Measurements from ENCODE around the gene ADGRB2.
A peak's percentile ranks its signal among the peaks of the same experiment; 100 is the strongest.

ADGRB2 gene

DNA sequence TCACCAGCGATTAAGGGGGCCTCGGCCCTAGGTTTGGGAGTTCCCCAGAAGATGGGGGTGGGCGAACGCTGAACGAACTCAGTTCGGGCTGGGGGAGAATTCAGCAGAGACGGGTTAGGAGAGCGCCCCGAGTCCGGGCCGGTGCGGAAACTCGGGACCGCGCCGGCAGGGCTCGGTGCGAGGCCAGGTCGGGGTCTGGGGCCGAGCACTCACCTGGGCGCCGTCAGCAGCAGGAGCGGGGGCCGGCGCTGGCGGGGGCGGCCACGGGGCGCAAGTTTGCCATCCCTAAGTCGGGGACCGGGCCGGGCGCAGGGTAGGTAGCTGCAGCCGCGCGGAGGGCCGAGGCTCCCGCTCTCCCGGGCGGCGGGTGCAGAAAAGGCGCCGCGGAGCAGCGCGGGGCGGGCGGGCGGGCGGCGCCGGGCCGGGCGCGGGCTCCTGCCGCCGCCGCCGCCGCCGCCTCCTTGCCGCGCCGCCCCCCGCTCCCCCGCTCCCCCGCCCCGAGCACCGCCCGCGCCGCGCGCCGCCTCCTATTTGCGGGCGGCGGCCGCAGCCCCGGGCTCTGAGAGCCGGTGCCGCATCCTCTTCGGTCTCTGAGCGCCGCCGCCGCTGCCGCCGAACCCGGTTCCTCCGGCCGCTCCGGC lies 349 bp downstream of the ADGRB2 start:
- DNase-seq = no peak

DNA sequence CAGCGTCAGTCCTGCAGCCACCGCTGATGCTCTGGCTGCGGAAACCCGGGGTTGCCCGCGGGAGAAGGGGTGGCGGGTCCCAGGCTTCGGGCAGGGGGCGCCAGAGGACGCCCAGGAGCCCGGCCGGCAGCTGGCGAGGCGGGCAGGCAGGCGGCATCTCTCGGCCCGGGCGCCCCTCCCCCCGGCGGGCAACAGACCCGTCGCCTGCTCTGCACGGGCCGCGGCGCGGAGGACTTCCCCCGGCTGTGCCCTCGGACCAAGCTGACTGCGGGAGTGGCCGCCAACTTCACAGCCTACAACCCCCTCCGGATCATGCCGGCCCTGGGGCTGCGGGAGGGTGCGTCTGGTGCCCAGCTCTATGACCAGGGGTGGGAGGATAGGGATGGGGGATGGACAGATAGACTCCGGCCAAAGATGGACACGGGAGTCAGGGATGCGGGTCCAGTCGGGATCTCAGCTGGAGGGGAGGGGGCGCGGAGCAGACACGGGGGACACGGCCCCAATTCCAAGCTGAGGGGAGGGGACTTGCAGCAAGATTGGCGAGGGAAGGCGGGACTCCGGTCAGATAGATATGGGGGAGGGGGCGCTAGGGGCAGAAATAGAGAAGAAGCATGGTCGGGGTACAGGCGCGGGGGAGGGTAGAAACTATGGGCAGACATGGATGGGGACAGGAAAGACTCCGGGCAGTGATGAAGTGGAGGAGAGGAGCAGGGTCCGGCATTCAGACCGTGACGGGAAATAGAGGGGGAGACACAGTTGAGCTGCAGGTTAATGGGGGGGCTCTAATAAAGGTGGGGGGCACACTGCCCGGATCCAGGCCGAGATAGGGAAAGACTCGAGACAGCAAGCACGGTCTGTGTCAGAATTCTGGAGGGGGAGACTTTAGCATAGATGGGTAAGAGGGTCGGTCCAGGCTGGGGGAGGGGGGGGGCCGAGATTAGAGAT lies 1.1 kb downstream of the ADGRB2 start:
- DNase-seq = peak; percentile 45

DNA sequence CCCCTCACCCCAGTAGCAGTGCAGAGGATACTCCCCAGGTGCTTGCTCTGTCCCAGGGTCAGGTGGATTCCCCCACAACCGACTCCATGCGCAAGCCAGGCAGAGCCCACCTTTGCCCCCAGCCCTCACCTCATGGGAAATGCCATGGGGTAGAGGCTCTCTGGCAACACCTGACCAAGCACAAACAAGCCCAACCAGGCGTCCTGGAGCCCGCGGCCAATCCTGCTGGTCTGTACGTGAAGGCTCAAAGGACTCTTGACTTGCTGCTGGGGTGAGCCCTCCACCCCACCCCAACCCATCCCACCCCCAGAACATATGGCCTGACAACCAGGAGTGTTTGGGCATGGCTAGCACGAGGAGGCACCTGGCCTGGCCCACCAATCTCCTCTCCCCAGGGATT lies 1.8 kb downstream of the ADGRB2 start:
- DNase-seq = no peak

DNA sequence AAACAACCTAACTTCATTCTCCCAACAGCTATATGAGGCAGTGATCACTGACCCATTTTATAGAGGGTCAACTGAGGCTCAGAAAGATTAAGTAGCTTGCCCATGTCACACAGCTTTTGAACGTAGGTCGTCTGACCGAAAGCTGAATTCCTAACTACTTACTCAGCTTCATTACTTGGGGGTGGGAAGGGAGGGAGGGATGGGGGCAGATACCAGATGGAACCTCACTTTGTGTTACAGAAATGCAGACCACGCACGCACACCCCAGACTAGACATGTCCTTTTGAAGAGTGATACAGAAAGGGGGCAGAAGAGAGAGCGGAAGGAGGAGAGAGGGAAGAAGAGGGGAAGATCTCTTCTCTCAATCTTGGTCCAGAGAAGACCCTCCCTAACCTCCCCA lies 2.3 kb downstream of the ADGRB2 start:
- DNase-seq = no peak

DNA sequence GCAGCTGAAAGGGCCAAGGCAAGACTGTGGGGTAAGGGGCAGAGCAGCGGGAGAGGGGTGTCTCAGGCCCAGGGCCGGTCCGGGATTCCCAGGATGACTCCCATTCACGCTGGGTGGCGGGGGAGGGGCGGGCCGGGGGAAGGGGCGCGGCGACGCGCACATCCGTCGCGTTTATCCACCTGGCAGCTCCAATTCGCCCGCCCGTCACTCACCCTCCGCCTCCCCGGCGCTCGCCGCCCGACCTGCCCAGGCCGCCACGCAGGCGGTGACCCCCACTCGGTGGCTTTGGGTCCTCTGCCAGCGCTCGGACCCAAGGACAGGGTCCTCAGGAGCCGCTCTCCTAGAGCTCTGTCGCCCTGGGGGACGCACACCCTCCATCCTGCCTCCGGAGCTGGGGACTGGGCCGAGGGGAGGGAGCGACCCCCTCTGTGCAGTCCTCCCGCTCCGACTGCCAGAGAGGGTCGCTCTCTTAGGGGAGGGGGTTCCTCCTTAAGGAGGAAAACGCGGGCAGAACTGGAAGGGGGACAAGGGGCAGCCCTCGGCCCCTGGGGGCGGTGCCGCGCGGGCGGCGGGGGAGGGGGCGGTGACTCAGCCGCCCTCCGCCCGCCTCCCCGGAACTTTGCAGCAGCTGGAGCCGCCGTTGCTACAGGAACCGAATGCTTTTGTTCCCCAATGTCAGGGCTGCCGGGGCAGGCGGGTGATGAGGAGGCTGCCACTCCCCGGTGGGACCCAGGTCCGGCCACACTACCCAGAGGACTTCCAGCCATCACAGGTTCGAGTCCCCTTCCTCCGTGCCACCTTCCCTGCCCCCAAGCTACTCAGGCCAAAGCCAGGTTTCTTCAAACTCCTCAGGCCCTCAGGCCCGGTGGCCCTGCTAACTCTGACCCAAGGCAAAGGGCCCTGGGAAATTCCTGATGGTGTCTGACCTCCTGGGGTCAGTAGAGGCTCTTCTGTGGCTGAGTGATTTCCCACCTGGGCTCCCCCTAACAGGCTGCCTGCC lies 3.4 kb downstream of the ADGRB2 start:
- DNase-seq = no peak

DNA sequence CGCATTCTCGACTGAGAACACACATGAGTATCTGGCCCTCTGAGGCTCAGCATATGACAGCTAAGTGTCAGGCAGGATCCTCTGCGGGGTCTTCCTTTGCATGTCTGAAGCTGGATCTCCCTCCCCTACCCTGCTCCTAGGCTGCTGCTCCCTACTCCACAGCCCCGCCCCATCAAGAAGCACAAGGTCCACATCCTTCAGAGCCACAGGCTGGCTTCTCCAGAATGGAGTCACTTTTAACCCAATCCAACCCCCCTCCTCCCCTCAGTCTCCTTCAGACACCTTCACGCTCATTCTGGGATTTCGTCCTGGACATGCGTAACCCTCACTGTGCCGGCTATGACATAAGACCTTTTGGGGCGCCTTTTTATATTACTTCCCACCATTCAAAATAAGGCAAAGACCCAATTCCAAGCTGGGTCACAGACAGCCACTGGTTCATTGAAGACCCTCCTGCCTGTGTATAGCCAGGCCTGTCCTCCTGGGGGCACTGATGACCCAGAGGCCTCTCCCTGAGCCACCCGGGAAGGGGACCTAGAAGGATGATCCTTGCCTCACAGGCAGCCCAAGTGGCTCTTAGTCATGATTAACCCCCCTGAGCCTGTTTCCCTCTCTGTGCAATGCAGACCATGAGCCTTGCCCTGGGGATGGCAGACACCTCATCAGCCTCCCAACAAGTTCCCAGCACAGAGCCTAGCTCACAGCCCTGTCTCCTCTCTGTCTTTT lies 4.7 kb downstream of the ADGRB2 start:
- no peak for DNase-seq

DNA sequence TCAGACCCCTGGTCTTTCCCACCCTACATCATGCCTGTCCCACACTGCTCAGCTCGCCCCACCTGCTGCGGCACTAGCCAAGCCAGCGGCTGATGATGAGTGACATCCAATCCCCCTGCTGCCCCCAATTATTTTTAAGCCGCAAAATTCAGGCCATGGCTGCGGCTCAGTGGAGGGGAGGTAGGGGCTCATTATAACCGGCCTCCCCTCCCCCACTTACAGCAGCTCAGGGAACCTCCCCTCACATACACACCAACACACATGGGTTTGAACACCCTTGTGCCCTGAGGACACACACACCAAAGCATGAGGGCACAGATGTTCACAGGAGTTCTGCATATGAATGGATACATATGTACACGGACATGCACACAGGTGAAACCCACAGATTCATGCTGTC lies 5.3 kb downstream of the ADGRB2 start:
- DNase-seq = no peak

DNA sequence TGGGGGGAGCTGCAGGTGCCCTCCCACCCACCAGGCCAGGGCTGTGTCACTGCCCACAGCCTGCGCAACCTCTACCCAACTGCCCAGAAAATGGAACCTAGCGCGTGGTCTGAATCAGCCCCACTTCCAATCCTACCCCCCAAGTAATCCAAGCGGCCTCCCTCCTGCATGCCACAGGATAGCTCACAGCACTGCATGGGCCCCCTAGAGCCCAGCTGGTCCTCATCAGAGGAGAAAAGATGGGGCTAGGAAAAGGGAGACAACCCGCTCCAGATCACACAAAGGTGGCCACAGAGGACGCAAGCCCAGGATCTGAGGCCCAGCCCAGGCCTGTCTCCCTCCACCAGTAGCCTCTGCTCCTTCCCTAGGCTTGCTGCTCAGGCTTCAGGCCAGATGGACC lies 6.2 kb downstream of the ADGRB2 start:
- DNase-seq = no peak

DNA sequence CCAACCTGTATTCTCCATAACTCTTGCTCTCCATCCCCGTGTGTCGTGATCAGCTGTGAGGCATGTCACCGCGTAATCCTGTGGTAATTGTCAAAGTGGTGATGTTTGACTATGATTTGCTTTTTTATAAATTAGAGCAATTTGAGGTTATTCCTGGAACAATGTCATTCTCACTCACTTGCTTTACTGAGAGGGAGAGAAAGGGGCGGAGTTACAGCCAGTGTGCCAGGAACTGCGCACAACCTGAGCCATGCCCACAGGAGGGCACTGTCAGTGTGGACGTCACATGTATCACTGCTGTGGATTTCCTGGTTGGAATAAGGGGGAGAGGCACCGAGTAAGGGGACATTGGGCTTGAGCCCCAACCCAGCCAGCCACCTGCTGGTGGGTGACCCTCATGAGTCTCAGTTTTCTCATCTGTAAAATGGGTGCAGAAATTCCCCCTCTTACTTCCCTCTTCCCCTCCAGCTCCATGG lies 6.9 kb downstream of the ADGRB2 start:
- no peak for DNase-seq

DNA sequence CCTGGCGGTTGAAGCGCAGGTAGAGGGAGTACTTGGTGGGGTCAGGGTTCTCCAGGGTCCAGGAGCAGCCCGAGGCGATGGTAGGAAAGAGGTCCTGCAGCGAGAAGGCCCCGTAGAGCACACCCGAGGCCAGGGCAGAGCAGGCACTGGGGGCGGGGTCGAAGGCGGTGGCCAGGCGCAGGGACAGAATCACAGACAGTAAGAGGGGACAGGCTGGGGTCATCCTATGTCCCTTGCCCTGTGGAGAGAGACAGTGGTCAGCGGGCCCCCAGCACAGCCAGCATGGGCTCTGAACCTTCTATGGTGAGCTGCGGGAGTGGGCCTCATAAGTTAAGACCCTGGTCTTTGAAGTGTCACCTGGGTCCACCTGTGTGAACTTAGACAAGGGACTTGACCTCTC lies 7.6 kb downstream of the ADGRB2 start:
- no peak for DNase-seq

DNA sequence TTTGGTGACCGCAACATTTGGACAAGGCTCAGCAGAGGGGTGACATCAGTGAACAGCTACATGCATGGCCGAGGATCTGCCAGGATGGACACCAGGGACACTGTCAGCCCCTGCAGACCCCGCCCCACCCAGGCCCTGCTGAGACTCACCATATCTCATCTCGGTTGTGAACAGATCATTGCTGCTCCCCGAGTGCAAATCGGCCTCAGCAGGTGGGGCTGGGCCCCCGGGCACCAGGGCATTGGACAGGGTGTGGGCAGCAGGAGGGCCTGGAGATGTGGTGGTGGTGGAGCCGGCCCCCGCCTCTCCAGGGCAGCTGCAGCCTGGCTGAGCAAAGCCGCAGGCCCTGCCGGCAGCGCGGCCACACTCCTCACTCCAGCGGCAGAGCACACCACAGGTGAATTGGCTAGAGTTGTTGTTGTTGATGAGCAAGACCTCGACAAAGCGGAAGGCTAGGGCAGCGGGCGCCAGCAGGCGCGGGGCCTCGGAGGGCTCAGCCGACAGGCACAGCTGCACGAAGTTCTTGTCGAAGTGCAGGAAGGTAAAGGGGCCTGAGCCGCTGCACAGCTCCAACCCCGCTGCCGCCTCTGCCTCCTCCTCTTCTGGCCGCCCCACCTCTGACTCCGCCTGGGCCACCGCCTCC lies 8.2 kb downstream of the ADGRB2 start:
- DNase-seq = no peak

DNA sequence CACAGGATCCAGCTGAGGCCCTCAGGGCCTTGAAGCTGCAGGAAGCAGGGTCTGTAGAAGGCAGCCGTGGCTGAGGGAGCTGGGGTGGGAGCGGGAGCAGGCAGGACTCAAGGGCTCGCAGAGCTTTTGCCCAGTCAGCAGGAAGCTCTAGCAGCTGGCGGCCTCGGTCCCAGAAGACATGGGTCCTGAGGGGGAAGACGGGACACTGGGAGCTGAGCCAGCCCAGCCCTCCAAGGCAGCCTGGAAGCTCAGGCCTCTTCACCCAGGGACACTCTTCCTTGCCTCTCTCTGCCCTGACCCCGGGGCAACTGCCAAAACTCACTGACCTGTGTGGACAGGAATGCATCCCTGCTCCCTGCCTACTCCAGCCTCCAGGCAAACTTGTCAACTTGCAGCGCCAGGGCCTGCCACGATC lies 8.9 kb downstream of the ADGRB2 start:
- no peak for DNase-seq

DNA sequence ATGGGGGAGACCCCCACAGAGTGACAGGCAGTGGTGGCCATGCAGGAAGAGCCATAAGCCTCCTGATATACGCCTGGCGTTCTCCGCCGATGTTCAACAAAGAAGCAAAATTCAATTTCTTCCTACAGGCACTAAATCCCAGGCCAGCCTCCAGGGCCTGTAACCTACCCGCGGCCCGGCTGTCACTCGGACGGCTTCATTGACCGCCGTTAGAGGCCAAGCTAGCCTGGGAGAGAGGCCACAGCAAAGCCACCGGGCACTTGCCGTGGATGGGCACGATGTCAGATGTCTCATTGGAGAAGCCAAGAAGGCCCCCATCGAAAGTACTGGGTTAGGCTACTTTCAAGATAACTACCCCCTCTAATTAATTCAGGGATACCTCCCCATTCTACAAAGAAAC lies 9.7 kb downstream of the ADGRB2 start:
- DNase-seq = no peak

DNA sequence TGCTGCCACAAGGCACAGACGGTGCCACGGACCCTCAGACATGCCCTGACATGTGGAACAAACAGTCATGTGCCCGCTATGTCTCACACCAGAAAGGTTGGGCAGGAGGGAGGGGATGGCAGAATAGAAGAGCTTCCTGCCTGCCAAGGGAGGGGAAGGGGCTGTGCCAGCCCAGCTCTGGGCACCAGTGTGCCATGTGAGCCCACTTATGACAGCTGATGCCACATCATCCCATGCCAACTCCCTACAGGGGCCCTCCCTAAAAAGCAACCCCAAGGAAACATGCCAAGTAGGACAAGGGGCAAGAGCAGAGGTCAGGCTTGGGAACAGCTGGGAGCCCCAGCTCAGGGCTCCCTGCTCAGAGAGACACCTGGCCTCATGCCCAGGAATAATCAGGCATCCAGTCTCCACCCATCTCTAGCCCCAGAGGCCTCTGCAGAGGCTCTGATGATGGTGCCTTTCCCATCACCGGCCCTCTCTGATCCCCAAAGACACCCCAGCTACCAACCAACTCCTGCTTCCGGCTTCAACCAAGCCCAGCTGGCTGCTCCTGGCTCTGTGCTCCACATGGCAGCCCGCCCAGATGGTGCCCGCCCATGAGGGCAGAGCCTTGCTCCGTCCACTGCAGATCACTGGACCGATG lies 10.3 kb downstream of the ADGRB2 start:
- DNase-seq = peak; percentile 96

DNA sequence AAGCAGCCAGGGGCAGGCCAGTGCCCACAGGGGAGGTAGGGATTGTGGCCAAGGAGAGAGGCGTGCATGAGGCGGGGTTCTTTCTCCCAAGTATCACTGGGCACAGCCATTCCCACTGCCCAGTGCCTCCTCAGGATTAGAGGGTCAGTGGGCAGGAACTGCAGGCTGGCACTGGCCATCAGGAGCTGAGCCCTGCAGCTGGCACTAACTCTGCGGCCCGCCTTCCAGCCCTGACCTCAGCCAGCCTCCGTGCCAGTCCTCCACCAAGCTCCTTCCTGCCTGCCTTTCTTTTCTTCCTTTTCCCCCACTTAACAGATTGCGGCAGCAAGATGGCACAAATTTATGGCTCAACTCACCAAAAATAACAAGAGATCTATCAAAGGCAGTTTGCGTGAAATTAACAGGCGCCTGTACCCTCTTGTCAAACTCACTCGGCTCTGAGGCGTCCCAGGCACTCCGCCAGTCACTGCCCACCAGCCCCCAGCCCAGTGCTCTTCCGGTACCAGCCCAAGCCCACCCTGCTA lies 11.1 kb downstream of the ADGRB2 start:
- peak; percentile 77 for DNase-seq

DNA sequence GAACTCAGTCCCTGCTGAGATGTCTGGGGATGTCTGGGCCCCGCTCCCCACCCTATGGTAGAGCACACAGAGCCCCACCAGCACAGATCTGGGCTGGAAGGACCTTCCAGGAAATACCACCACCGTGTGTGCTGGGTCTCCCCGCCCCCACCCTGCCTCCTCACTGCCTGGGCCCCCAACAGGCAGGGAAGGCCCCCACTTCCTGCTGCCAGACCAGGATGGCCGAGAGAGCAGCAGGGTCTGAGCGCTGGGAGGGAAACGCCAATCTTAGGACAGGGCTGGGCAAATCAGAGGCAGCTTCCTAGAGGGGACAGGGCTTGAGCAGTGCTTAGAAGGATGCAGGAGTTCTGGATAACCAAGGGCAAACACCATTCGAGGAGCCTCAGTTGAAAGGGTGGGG lies 11.9 kb downstream of the ADGRB2 start:
- DNase-seq = no peak

DNA sequence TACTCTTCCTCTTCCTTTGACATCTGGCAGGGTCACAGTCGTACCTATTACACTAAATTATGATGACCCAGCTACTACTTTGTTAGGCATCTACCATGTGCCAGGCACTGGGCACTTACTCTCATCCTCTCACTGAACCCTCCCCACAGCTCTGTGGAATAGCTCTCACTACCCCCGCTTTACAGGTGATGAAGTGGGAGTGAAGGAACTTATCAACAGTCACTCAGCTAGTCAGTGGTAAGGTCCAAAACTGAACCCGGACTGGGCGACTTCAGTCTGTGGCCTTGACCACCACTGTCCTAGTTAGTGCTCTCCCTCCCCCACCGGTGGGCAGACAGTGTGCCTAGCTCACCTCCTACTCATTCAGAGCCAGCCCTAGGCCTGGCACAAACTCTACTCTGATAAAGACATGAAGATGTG lies 12.3 kb downstream of the ADGRB2 start:
- no peak for DNase-seq

DNA sequence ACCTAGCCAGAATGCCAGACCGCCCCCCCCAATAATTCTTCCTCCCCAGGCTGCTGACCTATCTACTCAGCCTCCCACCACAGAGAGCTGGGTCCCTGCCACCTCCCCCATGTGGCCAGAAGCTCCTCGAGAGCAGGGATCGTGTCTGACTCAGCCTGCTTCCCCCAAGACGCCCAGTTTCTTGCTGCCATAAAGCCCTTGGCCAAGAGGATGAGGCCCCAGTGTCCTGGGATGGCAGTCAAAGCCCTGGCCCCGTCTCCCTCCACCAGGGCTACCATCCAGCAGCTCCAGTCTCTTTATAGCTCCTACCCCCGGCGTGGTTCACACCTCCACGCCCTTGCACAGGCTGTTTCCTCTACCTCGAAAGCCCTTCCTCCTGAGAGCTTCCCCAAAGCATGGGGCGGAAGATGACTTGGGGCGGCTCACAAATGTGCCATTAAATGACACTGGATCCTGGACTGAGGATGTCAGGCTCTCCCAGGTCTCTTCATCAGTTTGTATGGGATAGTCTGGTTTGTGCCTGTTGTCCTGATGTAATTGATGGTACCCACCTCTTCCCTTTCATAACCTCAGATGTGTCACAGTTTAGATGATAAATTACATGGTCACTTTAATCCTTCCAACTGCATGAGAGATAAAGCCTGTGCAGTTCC lies 13.2 kb downstream of the ADGRB2 start:
- no peak for DNase-seq

DNA sequence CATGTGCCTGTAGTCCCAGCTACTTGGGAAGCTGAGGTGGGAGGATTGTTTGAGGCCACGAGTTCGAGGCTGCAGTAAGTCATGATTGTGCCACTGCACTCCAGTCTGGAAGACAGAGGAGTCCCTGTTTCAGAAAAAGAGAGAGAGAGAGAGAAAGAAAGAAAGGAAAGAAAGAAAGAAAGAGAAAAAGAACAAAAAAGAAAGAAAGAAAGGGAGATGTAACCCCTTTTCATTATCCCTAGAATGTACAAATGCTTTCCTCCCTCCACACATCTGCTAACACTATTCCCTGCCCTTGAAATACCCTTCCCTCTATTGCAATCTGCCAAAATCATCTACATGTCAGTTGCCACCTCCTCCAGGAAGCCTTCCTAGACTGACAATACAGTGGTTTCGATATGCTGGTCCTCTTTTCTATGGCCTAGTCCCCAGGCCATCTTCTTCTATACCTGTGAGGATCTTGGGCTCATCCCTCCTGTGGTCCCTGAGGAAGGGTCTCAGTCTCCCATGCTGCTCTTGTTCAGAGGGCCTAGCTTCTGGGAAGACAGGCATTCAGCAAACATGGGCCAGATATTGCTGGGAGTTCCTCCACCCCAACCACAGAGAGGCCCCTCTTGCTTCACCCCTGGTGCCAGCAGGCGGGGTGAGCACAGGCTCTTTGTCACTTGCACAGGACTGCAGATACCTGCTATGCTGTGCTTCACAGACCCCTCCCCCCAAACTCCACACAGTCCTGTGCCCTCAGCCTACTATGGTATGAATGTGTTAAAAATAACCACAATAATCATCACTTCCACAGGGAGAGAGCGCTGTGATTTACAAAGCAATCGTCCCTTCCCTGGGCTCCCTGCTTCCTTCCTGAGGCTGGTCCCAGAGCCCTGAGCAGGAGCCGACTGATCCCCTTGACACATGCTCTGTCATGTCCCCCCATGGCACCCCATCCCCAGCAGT lies 14.1 kb downstream of the ADGRB2 start:
- no peak for DNase-seq
